ENCODE data around the gene KLHL21.

DNA sequence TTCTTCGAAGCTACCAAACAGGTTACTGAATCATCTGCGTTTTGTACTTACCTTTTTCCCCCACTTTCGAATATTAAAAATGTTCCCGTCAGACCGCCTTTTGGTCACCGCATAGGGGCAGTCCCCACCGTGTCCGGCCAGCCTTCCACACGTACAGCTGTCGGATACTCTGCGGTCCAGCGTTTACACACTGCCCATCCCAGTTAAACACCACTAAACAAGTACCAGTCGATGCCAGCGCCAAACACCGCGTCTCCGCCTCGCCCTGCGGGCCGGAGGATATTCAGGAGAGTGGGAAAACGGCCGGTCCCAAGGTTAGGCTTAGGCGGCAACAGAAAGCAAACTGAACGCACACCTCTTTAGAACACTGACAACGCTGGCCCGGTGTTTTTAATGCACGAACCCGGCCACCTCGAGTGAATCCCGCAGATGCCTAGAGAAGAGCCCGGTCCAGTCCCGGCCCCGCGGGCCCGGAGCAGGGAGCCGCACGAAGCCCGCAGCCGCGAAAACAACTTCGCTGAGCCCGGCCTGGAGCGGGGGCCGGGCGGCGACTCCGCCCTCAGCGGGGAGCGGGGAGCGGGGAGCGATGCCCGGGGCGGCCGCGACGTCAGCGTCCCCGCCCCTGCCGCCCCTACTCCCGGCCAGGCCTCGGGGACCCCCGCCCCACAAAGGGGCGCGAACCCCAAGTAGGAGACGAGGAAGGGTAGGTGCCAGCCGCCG is 10.1 kb upstream of the KLHL21 start:
- TF ChIP-seq, protein P1, sequence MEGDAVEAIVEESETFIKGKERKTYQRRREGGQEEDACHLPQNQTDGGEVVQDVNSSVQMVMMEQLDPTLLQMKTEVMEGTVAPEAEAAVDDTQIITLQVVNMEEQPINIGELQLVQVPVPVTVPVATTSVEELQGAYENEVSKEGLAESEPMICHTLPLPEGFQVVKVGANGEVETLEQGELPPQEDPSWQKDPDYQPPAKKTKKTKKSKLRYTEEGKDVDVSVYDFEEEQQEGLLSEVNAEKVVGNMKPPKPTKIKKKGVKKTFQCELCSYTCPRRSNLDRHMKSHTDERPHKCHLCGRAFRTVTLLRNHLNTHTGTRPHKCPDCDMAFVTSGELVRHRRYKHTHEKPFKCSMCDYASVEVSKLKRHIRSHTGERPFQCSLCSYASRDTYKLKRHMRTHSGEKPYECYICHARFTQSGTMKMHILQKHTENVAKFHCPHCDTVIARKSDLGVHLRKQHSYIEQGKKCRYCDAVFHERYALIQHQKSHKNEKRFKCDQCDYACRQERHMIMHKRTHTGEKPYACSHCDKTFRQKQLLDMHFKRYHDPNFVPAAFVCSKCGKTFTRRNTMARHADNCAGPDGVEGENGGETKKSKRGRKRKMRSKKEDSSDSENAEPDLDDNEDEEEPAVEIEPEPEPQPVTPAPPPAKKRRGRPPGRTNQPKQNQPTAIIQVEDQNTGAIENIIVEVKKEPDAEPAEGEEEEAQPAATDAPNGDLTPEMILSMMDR (conservative IDR thresholded peaks at IDR 0.05; ENCODE audit: low read depth, low read length), result no peak
- no peak for TF ChIP-seq EZH2 (IDR thresholded peaks at IDR 0.05; ENCODE audit: borderline replicate concordance, low read depth, low read length, poor library complexity, severe bottlenecking)

Measured in A673 (cell line).